Endothelial cell of umbilical vein (primary cell): ENCODE results near the gene CDK19. TPM values are rescaled to one million over a fixed set of nuclear protein-coding genes. Genes with fewer than 3 reads are reported as not detected.

Experiments
- BruUV-seq: library from RNA; stranded (reverse); fragments of 400-500 nt; replicated peaks from 2 replicates; lab custom pipeline; 2021; lab: Mats Ljungman, UMichigan
- CTCF ChIA-PET: fragments of 300-600, 350-600 bp; sonication (Branson Sonifier 250); formaldehyde crosslinking; loops from one replicate; lab custom pipeline; 2021; ENCODE audit warnings: antibody characterized with exemption, inconsistent platforms; lab: Charles Lee
- POLR2A ChIA-PET: fragments of 300-600, 350-600 bp; sonication (Branson Sonifier 250); formaldehyde crosslinking; loops from one replicate; lab custom pipeline; 2021; ENCODE audit warnings: antibody characterized with exemption, inconsistent platforms; lab: Charles Lee
- DNase-seq: peaks from one replicate; pipeline ENCODE4 v3.0.0-alpha.2; 2011; ENCODE audit warnings: low read depth, low spot score
- FAIRE-seq: peaks from 2 replicates; lab custom pipeline; 2011; peaks lifted over from hg19 to GRCh38; lab: Jason Lieb, UNC
- H2AFZ ChIP-seq: 2 replicates; pipeline ENCODE4 v1.6.0; 2012; ENCODE audit warnings: low read depth, low read length, control low read depth, inconsistent platforms
- H3K27ac ChIP-seq: 2 replicates; pipeline ENCODE4 v1.5.1; 2011; ENCODE audit warnings: low read depth, mild to moderate bottlenecking, control low read depth, low read length, moderate library complexity; ENCODE audit not compliant: insufficient read depth
- H3K27me3 ChIP-seq, 2 experiments: 2 replicates each; pipeline versions ENCODE4 v1.6.0 to v1.6.1; 2011; ENCODE audit warnings: low read length in 2 of 2, mixed read lengths in 1 of 2; ENCODE audit not compliant: control insufficient read depth in 2 of 2, insufficient read depth in 2 of 2
- H3K36me3 ChIP-seq, 2 experiments: 2 replicates in 1 of 2; 3 replicates in 1 of 2; pipeline ENCODE4 v1.5.1; 2011; ENCODE audit warnings: low read length in 2 of 2, mild to moderate bottlenecking in 1 of 2, moderate library complexity in 1 of 2; ENCODE audit not compliant: control insufficient read depth in 2 of 2, insufficient read depth in 2 of 2; ENCODE audit errors: extremely low read depth in 1 of 2
- H3K4me1 ChIP-seq: 3 replicates; pipeline ENCODE4 v1.5.1; 2011; ENCODE audit warnings: mild to moderate bottlenecking, low read length; ENCODE audit not compliant: control insufficient read depth, insufficient read depth; ENCODE audit errors: extremely low read depth
- H3K4me2 ChIP-seq: 2 replicates; pipeline ENCODE4 v1.6.1; 2011; ENCODE audit warnings: low read length, control low read depth, mixed read lengths; ENCODE audit not compliant: insufficient read depth
- H3K4me3 ChIP-seq, 3 experiments: fragments of 200-600 bp in 1 of 3; sonication (generic), shearing (Covaris generic) in 1 of 3; replicated peaks in 1 of 3; 2 replicates each; pipeline ENCODE4 v1.5.1; 2011 to 2016; ENCODE audit warnings: control low read depth in 3 of 3, low read length in 3 of 3, mild to moderate bottlenecking in 2 of 3, inconsistent platforms in 1 of 3, low read depth in 1 of 3, moderate library complexity in 1 of 3; ENCODE audit not compliant: insufficient read depth in 1 of 3
- H3K79me2 ChIP-seq: 2 replicates; pipeline ENCODE4 v1.6.0; 2012; ENCODE audit warnings: low read length, inconsistent platforms; ENCODE audit not compliant: control insufficient read depth, insufficient read depth
- H3K9ac ChIP-seq: replicated peaks from 2 replicates; pipeline ENCODE3; 2011; ENCODE audit warnings: low read length, control low read depth; ENCODE audit not compliant: insufficient read depth; ENCODE audit errors: extremely low read depth
- H3K9me1 ChIP-seq: replicated peaks from 3 replicates; pipeline ENCODE4 v1.6.0; 2011; ENCODE audit warnings: mild to moderate bottlenecking, low read length; ENCODE audit not compliant: control insufficient read depth, insufficient read depth; ENCODE audit errors: extremely low read depth
- H3K9me3 ChIP-seq: replicated peaks from 2 replicates; pipeline ENCODE4 v1.5.1; 2012; ENCODE audit warnings: low read length, inconsistent platforms; ENCODE audit not compliant: control insufficient read depth, insufficient read depth
- H4K20me1 ChIP-seq: replicated peaks from 2 replicates; pipeline ENCODE3; 2011; ENCODE audit warnings: mild to moderate bottlenecking, low read length; ENCODE audit not compliant: control insufficient read depth, insufficient read depth; ENCODE audit errors: extremely low read depth
- EZH2 ChIP-seq: IDR thresholded peaks from 2 replicates; pipeline ENCODE4 v1.6.1; 2012; ENCODE audit warnings: borderline replicate concordance, low read depth, mild to moderate bottlenecking, moderate library complexity, low read length, inconsistent platforms; ENCODE audit not compliant: severe bottlenecking
- FOS ChIP-seq: IDR thresholded peaks from 2 replicates; pipeline ENCODE4 v1.6.1; 2011; ENCODE audit warnings: mild to moderate bottlenecking, low read length, moderate library complexity, borderline replicate concordance; ENCODE audit not compliant: insufficient read depth
- GATA2 ChIP-seq: IDR thresholded peaks from 2 replicates; pipeline ENCODE4 v1.7.0; 2011; ENCODE audit warnings: low read depth, mild to moderate bottlenecking, moderate library complexity, mixed read lengths, low read length; ENCODE audit not compliant: insufficient read length, insufficient read depth
- JUN ChIP-seq: IDR thresholded peaks from 2 replicates; pipeline ENCODE4 v1.6.1; 2011; ENCODE audit warnings: borderline replicate concordance, low read depth; ENCODE audit not compliant: insufficient read length, insufficient read depth
- MAX ChIP-seq: IDR thresholded peaks from 2 replicates; pipeline ENCODE4 v1.6.1; 2011; ENCODE audit not compliant: insufficient read depth, insufficient read length
- MYC ChIP-seq: IDR thresholded peaks from one replicate; pipeline ENCODE4 v1.6.1; 2011; ENCODE audit warnings: mild to moderate bottlenecking, low read depth, low read length
- POLR2A ChIP-seq: IDR thresholded peaks from 2 replicates; pipeline ENCODE4 v1.6.1; 2012; ENCODE audit warnings: low read depth, mild to moderate bottlenecking, control low read depth, low read length
- POLR2AphosphoS5 ChIP-seq: IDR thresholded peaks from 2 replicates; pipeline ENCODE4 v1.6.1; 2012; ENCODE audit warnings: low read depth, mild to moderate bottlenecking, control low read depth, low read length, moderate library complexity; ENCODE audit not compliant: insufficient read depth
- dilution Hi-C: fragments of 300-500 bp; cut with MboI; formaldehyde crosslinking; loops from one replicate; pipeline ENCODE4 v1.15.0; 2019; ENCODE audit warnings: low sequenced_read_pairs; ENCODE audit not compliant: extremely low pct_ligation_motif_present
- intact Hi-C: fragments of 100-400 bp; cut with micrococcal nuclease; formaldehyde crosslinking; loops from one replicate; pipeline ENCODE4 v1.10.0; 2022
- polyA plus RNA-seq, 4 experiments: library from polyadenylated mRNA; depleted of rRNA in 3 of 4; stranded (reverse) in 3 of 4; unstranded in 1 of 4; fragments of >200 nt; gene quantifications; 2 replicates each; pipeline versions ENCODE4 v1.2.1 to v1.2.3, GENCODE V29; 2011 to 2012; ENCODE audit warnings: missing spikeins in 1 of 4
- total RNA-seq: library from RNA; stranded (reverse); gene quantifications from 2 replicates; pipeline ENCODE4 v1.2.3, GENCODE V29; 2021
- TF ChIP-seq, protein P1 (sequence below), 2 donors: IDR thresholded peaks; 1 replicate in 1 of 2; 2 replicates in 1 of 2; pipeline ENCODE4 v1.5.1; 2011; ENCODE audit warnings: low read length in 2 of 2, mild to moderate bottlenecking in 2 of 2, moderate library complexity in 2 of 2, control low read depth in 1 of 2, inconsistent platforms in 1 of 2, low read depth in 1 of 2; ENCODE audit not compliant: insufficient read depth in 1 of 2; ENCODE audit errors: extremely low read depth in 1 of 2

The CDK19 gene
- total and polyA plus RNA-seq, 2 donors (not counting 3 experiments of a cell fraction or from before 2014, with no cell fraction given) = 4.6 to 12.1 TPM

DNA sequence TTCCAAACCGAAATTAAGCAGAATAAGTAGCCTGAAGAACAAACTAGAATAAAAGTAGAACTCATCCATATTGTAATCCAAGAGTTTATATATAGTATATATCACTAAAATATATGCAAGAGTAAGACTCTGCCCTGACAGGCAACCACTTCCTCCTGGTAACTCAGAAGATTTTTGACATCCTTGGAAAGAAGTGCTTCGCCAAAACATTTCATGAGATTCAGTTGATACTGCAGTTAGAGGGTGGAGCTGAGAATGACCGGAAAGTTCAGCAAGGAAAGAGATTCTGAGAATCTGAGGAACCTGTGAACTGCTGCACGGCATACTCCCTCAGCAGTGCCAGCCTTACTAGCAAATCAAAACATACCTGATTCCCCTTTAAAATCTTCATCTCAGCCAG, 79.6 kb downstream of the CDK19 start:
- Histone ChIP-seq H3K9ac (no peak overlapping the region), H3K4me2 (no peak overlapping the region), H3K4me1 (no peaks in the 10 kb centered on the region), H3K36me3 (no peaks in the 10 kb centered on the region), H3K27me3 (no peaks in the 10 kb centered on the region), H3K27ac (no peak overlapping the region), H4K20me1 (no peaks in the 10 kb centered on the region), H2AFZ (no peak overlapping the region), H3K79me2 (no peaks in the 10 kb centered on the region), H3K9me3 (no peaks in the 10 kb centered on the region), H3K9me1 (no peaks in the 10 kb centered on the region), H3K4me3 (no peak overlapping the region)
- CTCF ChIA-PET = interaction anchor here (1.4 to 1.8 kb wide), 2 partner anchors 12 to 53 kb away, joined by 3 to 4 read pairs; no protein-coding TSS in a partner anchor
- DNase-seq = no peak
- dilution Hi-C loops = no loop called here
- POLR2A ChIA-PET = no interaction called here
- TF ChIP-seq POLR2AphosphoS5 = no peak
- TF ChIP-seq GATA2 = no peak
- TF ChIP-seq MYC = no peak
- no peak for TF ChIP-seq MAX
- TF ChIP-seq, protein P1, sequence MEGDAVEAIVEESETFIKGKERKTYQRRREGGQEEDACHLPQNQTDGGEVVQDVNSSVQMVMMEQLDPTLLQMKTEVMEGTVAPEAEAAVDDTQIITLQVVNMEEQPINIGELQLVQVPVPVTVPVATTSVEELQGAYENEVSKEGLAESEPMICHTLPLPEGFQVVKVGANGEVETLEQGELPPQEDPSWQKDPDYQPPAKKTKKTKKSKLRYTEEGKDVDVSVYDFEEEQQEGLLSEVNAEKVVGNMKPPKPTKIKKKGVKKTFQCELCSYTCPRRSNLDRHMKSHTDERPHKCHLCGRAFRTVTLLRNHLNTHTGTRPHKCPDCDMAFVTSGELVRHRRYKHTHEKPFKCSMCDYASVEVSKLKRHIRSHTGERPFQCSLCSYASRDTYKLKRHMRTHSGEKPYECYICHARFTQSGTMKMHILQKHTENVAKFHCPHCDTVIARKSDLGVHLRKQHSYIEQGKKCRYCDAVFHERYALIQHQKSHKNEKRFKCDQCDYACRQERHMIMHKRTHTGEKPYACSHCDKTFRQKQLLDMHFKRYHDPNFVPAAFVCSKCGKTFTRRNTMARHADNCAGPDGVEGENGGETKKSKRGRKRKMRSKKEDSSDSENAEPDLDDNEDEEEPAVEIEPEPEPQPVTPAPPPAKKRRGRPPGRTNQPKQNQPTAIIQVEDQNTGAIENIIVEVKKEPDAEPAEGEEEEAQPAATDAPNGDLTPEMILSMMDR (IDR thresholded peaks at IDR 0.05; ENCODE audit: extremely low read depth in 1 of 2, insufficient read depth in 1 of 2, low read depth in 1 of 2, low read length in 2 of 2) = no peak
- TF ChIP-seq POLR2A = no peak
- no peak for TF ChIP-seq EZH2
- no peak for TF ChIP-seq JUN
- TF ChIP-seq FOS = no peak
- intact Hi-C loops = no loop called here
- no peak for FAIRE-seq
- no TSS peak for BruUV-seq
